ENCODE measurements around the gene GTF2A1.

DNA sequence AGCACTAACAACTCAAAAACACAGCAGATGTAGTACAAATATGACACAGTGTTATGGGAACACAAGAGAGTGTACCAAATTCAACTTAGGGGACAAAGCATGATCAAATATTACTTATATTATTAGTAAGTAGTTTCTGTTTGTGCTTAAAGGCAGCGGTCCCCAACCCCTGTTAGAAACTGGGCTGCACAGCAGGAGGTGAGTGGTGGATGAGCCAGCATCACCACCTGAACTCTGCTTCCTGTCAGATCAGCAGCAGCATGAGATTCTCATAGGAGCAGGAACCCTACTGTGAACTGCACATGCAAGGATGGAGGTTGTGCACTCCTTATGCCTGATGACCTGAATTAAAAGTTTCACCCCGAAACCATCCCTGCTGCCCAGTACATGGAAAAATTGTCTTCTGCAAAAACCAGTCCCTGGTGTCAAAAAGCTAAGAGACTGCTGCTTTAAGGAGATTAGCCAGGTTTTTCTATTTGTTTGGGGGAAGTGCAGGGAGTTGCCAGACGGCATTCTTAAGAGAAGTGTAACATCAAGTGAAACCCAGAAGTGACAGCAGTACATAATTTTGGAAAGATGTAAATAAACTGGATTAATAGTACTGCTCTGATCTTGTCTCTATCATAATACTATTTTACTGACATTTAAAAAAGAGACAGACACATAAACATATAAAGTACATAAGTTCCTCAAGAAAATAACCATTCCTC is 26.7 kb downstream of the GTF2A1 start:
- TF ChIP-seq EZH2phosphoT487 (IDR thresholded peaks at IDR 0.05): no peak
- TF ChIP-seq, protein P1, sequence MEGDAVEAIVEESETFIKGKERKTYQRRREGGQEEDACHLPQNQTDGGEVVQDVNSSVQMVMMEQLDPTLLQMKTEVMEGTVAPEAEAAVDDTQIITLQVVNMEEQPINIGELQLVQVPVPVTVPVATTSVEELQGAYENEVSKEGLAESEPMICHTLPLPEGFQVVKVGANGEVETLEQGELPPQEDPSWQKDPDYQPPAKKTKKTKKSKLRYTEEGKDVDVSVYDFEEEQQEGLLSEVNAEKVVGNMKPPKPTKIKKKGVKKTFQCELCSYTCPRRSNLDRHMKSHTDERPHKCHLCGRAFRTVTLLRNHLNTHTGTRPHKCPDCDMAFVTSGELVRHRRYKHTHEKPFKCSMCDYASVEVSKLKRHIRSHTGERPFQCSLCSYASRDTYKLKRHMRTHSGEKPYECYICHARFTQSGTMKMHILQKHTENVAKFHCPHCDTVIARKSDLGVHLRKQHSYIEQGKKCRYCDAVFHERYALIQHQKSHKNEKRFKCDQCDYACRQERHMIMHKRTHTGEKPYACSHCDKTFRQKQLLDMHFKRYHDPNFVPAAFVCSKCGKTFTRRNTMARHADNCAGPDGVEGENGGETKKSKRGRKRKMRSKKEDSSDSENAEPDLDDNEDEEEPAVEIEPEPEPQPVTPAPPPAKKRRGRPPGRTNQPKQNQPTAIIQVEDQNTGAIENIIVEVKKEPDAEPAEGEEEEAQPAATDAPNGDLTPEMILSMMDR (IDR thresholded peaks at IDR 0.05): no peak

Data from neural progenitor cell (in vitro differentiated cells).